Astrocyte (in vitro differentiated cells and primary cell): ENCODE measurements around the gene RIPOR2.

Experiments used
- EZH2 ChIP-seq: IDR thresholded peaks from 2 replicates; pipeline ENCODE4 v1.6.1; 2012; ENCODE audit warnings: mild to moderate bottlenecking, low read length, inconsistent platforms; ENCODE audit not compliant: insufficient read depth
- TF ChIP-seq, protein P1 (sequence below): IDR thresholded peaks from 2 replicates; pipeline ENCODE4 v1.5.1; 2011; ENCODE audit warnings: low read depth, mild to moderate bottlenecking, inconsistent platforms, low read length, moderate library complexity; ENCODE audit not compliant: insufficient read depth

DNA sequence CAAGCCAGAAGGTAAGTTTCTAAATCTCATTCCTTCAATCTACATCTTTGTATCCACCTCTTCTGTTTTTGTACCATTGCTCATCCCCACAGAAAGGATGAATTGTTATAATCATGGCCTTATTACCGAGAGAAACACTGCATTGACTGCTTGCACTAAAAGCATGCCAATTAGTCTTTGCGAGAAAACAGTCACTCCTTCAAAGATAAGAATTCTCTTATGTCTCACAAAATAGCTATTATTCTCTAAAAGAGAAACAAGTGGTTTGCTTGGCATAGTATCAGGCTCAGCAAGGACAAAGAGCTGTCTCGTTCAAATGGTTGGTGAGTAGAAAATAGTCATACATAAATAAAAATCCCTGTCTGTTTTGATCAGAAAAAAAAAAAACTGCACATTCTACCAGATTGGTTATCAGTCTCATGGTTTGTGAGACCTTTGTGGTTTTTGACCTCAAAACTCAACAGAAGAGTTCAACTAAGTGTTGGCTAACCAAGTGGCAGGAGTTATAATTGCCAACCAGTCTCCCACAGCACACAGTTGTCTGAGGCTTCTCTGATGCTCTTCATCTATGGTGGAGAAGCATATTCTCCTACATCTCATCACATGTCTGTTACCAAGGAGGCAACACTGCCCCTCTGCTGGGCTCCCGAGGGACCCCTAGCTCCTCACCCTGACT lies 101.9 kb downstream of the RIPOR2 start:
- TF ChIP-seq, protein P1, sequence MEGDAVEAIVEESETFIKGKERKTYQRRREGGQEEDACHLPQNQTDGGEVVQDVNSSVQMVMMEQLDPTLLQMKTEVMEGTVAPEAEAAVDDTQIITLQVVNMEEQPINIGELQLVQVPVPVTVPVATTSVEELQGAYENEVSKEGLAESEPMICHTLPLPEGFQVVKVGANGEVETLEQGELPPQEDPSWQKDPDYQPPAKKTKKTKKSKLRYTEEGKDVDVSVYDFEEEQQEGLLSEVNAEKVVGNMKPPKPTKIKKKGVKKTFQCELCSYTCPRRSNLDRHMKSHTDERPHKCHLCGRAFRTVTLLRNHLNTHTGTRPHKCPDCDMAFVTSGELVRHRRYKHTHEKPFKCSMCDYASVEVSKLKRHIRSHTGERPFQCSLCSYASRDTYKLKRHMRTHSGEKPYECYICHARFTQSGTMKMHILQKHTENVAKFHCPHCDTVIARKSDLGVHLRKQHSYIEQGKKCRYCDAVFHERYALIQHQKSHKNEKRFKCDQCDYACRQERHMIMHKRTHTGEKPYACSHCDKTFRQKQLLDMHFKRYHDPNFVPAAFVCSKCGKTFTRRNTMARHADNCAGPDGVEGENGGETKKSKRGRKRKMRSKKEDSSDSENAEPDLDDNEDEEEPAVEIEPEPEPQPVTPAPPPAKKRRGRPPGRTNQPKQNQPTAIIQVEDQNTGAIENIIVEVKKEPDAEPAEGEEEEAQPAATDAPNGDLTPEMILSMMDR, result no peak
- TF ChIP-seq EZH2, result no peak
